HG02763 (cell line): Measurements from ENCODE around the gene PTBP1.
"Not testable (repeated sequence)": the region's sequence is repeated elsewhere in the genome, so short reads cannot be mapped to it uniquely, and the experiment has no call there.

Experiments used
- ATAC-seq: cut with Tn5 transposase; IDR thresholded peaks from one replicate; pipeline ENCODE4 v1.9.1; 2021; ENCODE audit warnings: mild to moderate bottlenecking, moderate library complexity; ENCODE audit not compliant: unreplicated experiment

PTBP1 gene

DNA sequence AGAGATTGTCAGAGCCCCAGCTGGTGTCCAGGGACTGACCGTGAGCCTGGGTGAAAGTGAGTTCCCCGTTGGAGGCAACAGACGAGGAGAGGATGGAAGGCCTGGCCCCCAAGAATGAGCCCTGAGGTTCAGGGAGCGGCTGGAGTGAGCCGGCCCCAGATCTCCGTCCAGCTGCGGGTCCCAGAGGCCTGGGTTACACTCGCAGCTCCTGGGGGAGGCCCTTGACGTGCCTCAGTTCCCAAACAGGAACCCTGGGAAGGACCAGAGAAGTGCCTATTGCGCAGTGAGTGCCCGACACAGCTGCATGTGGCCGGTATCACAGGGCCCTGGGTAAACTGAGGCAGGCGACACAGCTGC lies 53.7 kb downstream of the PTBP1 start:
- ATAC-seq: no peak

DNA sequence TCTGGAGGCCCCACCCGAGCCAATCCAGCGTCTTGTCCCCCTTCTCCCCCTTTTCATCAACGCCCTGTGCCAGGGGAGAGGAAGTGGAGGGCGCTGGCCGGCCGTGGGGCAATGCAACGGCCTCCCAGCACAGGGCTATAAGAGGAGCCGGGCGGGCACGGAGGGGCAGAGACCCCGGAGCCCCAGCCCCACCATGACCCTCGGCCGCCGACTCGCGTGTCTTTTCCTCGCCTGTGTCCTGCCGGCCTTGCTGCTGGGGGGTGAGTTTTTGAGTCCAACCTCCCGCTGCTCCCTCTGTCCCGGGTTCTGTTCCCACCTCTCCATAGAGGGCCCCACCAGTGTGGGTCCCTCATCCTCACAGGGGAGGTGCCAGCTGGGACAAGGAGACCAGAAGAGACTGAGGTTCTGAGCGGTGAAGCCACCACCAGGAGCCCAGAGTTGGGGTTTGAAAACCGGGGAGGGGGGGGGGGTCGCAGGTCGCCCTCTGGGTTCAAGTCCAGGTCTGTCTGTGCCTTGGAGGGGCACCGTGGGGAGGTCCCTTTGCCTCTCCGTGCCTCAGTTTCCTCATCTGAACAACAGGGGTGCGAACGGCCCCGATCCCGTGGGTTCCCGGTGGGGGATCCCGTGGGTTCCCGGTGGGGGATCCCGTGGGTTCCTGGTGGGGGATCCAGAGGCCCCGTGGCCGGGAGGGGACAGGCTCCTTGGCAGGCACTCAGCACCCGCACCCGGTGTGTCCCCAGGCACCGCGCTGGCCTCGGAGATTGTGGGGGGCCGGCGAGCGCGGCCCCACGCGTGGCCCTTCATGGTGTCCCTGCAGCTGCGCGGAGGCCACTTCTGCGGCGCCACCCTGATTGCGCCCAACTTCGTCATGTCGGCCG lies 55.1 kb downstream of the PTBP1 start, which contains the start of gene ELANE:
Gene ELANE (plus strand): TSS at position 168 of the 878 bp plus-strand sequence. CDS start 26 bp downstream, at position 194.
- no peak for ATAC-seq

DNA sequence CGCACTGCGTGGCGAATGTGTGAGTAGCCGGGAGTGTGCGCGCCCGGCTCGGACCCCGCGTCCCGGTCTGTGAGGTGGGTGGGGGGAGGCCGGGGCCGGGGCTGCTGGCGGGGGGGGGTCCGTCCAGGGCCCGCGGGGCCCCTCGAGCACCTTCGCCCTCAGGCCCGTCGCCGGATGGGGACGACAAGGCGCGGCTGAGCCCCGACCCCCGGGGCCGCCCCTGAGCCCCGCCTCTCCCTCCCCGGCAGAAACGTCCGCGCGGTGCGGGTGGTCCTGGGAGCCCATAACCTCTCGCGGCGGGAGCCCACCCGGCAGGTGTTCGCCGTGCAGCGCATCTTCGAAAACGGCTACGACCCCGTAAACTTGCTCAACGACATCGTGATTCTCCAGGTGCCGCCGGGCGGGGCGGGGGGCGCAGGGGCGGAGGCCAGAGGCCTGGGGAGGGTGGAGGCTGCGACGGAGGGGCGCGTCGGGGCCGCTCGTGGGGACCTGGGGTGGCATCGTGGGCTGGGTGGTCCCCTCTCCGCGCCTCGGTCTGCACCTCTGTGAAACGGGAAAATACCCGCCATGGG lies 55.8 kb downstream of the PTBP1 start:
- ATAC-seq: no peak

DNA sequence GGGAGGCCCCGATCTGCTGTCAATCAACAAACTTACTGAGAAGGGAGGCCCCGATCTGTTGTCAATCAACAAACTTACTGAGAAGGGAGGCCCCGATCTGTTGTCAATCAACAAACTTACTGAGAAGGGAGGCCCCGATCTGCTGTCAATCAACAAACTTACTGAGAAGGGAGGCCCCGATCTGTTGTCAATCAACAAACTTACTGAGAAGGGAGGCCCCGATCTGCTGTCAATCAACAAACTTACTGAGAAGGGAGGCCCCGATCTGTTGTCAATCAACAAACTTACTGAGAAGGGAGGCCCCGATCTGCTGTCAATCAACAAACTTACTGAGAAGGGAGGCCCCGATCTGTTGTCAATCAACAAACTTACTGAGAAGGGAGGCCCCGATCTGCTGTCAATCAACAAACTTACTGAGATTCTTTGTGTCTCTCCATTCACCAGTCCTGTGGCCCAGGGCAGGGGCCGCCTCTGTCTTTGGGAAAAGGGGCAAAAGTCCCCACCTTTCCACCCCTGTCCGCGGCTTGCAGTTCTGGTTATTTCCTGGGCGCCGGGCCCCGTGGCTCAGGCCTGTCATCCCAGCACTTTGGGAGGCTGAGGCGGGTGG lies 56.5 kb downstream of the PTBP1 start:
- ATAC-seq: not testable (repeated sequence)

DNA sequence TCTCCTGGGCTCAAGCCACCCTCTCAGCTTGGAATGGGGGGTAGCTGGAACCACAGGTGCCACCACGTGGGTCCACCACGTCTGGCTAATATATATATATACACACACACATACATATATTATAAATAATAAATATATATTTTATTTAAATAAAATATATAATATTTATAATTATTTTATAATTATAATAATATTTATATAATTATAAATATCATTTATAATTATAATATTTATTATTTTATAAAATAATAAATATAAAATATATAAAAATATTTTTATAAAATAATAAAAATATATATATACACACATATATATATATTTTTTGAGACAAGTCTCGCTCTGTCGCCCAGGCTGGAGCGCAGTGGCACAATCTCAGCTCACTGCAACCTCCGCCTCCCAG lies 57.3 kb downstream of the PTBP1 start:
- no peak for ATAC-seq

DNA sequence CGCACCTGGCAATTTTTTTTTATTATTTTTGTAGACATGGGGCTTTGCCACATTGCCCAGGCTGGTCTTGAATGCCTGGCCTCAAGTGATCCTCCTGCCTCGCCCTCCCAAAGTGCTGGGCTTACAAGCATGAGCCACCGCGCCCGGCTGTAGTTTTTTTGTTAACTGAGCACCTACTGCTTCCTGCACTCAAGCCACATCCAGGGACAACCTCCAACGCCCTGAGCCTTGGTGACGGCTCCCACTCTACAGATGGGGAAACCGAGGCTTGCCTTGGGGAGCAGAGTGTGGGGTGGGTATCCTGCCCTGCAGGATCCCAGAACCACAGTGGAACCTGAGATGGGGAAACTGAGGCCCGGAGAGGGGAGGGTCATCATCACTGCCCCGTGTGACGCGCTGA lies 57.9 kb downstream of the PTBP1 start:
- no peak for ATAC-seq

DNA sequence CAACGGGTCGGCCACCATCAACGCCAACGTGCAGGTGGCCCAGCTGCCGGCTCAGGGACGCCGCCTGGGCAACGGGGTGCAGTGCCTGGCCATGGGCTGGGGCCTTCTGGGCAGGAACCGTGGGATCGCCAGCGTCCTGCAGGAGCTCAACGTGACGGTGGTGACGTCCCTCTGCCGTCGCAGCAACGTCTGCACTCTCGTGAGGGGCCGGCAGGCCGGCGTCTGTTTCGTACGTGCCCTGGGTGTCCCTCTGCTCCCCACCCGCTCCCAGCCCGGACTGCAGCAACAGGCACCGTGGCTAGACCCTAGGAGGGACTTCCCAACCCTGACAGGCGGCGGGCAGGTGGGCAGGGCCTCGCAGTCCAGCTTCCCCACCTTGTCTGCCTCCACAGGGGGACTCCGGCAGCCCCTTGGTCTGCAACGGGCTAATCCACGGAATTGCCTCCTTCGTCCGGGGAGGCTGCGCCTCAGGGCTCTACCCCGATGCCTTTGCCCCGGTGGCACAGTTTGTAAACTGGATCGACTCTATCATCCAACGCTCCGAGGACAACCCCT lies 58.4 kb downstream of the PTBP1 start:
- no peak for ATAC-seq

DNA sequence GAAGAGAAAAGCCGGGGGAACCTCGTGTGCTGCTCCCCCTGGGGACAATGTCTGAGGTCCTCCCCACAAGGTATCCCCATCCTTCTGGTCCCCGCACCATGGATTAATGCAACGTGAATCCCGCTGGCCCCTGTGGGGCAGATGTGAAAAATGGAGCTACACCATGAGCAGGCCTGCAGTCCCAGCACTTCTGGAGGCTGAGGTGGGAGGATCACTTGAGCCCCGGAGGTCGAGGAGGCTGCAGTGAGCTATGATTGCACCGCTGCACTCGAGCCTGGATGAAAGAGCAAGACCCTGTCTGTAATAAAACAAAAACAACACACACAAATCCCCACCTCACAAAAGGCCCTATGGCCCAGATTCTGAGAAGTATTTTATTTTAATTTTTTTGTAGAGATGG lies 61.0 kb downstream of the PTBP1 start:
- ATAC-seq: no peak

DNA sequence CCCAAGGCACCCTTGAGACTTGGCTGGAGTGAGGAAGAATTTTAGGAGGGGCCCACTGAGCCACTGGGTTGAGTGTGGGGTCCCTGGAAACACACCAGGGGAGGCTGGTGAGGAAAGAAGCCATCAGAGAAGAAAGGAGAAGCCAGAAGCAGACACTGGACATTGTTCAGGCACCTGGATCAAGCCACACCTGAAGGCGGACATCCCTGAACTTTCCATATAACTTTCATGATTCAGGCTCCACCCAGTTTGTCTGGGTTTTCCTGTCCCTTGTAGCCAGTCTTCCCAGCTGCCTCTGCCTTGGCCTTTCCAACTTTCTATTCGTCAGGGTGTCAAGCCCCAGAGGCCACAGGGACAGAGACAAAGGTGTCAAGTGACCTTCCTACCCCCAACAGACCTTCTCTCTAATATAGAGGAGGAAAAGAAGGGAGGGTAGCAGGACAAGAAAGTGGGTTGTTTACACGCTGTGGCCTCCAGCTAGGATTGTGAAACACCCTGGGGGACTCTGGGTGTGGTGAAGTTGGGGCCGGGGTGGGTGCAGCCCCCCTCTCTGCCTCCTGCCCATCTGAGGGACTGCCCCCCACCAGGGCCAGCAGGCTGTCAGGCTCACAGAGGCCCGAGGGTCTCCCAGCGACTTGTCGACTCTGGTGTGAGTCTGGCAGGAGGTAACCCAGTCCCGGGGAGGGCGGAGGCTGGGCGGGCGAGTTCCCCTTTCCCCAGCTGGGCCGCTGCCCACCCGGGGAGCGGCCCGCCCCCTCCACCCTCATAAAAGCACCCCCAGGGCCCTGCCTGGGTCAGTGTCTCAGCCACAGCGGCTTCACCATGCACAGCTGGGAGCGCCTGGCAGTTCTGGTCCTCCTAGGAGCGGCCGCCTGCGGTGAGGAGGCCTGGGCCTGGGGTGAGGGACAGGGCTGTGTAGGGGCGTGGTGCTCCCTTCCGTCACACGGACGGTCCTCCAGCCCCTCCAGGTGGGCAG lies 61.9 kb downstream of the PTBP1 start, which contains the start of gene CFD:
Gene CFD (plus strand): TSS at position 797 of the 976 bp plus-strand sequence. CDS start 26 bp downstream, at position 823.
- ATAC-seq: no peak

DNA sequence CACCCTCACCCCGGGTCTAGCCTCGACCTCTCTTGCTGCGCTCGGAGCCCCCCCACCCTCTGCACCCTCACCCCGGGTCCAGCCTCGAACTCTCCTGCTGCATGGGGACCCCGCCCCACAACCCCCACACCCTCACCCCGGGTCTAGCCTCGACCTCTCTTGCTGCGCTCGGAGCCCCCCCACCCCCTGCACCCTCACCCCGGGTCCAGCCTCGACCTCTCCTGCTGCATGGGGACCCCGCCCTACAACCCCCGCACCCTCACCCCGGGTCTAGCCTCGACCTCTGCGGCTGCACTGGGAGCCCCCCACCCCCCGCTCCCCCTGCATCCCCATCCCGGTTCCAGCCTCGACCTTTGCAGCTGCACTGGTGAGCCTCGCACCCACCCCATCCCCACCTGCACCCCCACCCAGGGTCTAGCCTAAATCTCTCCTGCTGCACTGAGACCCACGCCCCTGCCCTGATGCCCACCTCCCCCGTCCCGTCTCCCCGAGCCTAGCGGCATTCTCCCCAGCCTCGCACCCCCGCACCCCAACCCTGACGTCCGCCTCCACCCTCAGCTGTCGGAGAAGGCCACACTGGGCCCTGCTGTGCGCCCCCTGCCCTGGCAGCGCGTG lies 64.0 kb downstream of the PTBP1 start:
- ATAC-seq: no peak
